Endothelial cell of umbilical vein (primary cell): ENCODE data around the gene CFAP100. TPM values are rescaled to one million over a fixed set of nuclear protein-coding genes. Genes with fewer than 3 reads are reported as not detected.

ENCODE experiments used
- BruUV-seq: library from RNA; stranded (reverse); fragments of 400-500 nt; replicated peaks from 2 replicates; lab custom pipeline; 2021; lab: Mats Ljungman, UMichigan
- CTCF ChIA-PET: fragments of 300-600, 350-600 bp; sonication (Branson Sonifier 250); formaldehyde crosslinking; loops from one replicate; lab custom pipeline; 2021; ENCODE audit warnings: antibody characterized with exemption, inconsistent platforms; lab: Charles Lee
- POLR2A ChIA-PET: fragments of 300-600, 350-600 bp; sonication (Branson Sonifier 250); formaldehyde crosslinking; loops from one replicate; lab custom pipeline; 2021; ENCODE audit warnings: antibody characterized with exemption, inconsistent platforms; lab: Charles Lee
- DNase-seq: peaks from one replicate; pipeline ENCODE4 v3.0.0-alpha.2; 2011; ENCODE audit warnings: low read depth, low spot score
- FAIRE-seq: peaks from 2 replicates; lab custom pipeline; 2011; peaks lifted over from hg19 to GRCh38; lab: Jason Lieb, UNC
- H2AFZ ChIP-seq: 2 replicates; pipeline ENCODE4 v1.6.0; 2012; ENCODE audit warnings: low read depth, low read length, control low read depth, inconsistent platforms
- H3K27ac ChIP-seq: 2 replicates; pipeline ENCODE4 v1.5.1; 2011; ENCODE audit warnings: low read depth, mild to moderate bottlenecking, control low read depth, low read length, moderate library complexity; ENCODE audit not compliant: insufficient read depth
- H3K27me3 ChIP-seq, 2 experiments: 2 replicates each; pipeline versions ENCODE4 v1.6.0 to v1.6.1; 2011; ENCODE audit warnings: low read length in 2 of 2, mixed read lengths in 1 of 2; ENCODE audit not compliant: control insufficient read depth in 2 of 2, insufficient read depth in 2 of 2
- H3K36me3 ChIP-seq, 2 experiments: 2 replicates in 1 of 2; 3 replicates in 1 of 2; pipeline ENCODE4 v1.5.1; 2011; ENCODE audit warnings: low read length in 2 of 2, mild to moderate bottlenecking in 1 of 2, moderate library complexity in 1 of 2; ENCODE audit not compliant: control insufficient read depth in 2 of 2, insufficient read depth in 2 of 2; ENCODE audit errors: extremely low read depth in 1 of 2
- H3K4me1 ChIP-seq: 3 replicates; pipeline ENCODE4 v1.5.1; 2011; ENCODE audit warnings: mild to moderate bottlenecking, low read length; ENCODE audit not compliant: control insufficient read depth, insufficient read depth; ENCODE audit errors: extremely low read depth
- H3K4me2 ChIP-seq: 2 replicates; pipeline ENCODE4 v1.6.1; 2011; ENCODE audit warnings: low read length, control low read depth, mixed read lengths; ENCODE audit not compliant: insufficient read depth
- H3K4me3 ChIP-seq, 3 experiments: fragments of 200-600 bp in 1 of 3; sonication (generic), shearing (Covaris generic) in 1 of 3; replicated peaks in 1 of 3; 2 replicates each; pipeline ENCODE4 v1.5.1; 2011 to 2016; ENCODE audit warnings: control low read depth in 3 of 3, low read length in 3 of 3, mild to moderate bottlenecking in 2 of 3, inconsistent platforms in 1 of 3, low read depth in 1 of 3, moderate library complexity in 1 of 3; ENCODE audit not compliant: insufficient read depth in 1 of 3
- H3K79me2 ChIP-seq: 2 replicates; pipeline ENCODE4 v1.6.0; 2012; ENCODE audit warnings: low read length, inconsistent platforms; ENCODE audit not compliant: control insufficient read depth, insufficient read depth
- H3K9ac ChIP-seq: replicated peaks from 2 replicates; pipeline ENCODE3; 2011; ENCODE audit warnings: low read length, control low read depth; ENCODE audit not compliant: insufficient read depth; ENCODE audit errors: extremely low read depth
- H3K9me1 ChIP-seq: replicated peaks from 3 replicates; pipeline ENCODE4 v1.6.0; 2011; ENCODE audit warnings: mild to moderate bottlenecking, low read length; ENCODE audit not compliant: control insufficient read depth, insufficient read depth; ENCODE audit errors: extremely low read depth
- H3K9me3 ChIP-seq: replicated peaks from 2 replicates; pipeline ENCODE4 v1.5.1; 2012; ENCODE audit warnings: low read length, inconsistent platforms; ENCODE audit not compliant: control insufficient read depth, insufficient read depth
- H4K20me1 ChIP-seq: replicated peaks from 2 replicates; pipeline ENCODE3; 2011; ENCODE audit warnings: mild to moderate bottlenecking, low read length; ENCODE audit not compliant: control insufficient read depth, insufficient read depth; ENCODE audit errors: extremely low read depth
- GATA2 ChIP-seq: IDR thresholded peaks from 2 replicates; pipeline ENCODE4 v1.7.0; 2011; ENCODE audit warnings: low read depth, mild to moderate bottlenecking, moderate library complexity, mixed read lengths, low read length; ENCODE audit not compliant: insufficient read length, insufficient read depth
- dilution Hi-C: fragments of 300-500 bp; cut with MboI; formaldehyde crosslinking; loops from one replicate; pipeline ENCODE4 v1.15.0; 2019; ENCODE audit warnings: low sequenced_read_pairs; ENCODE audit not compliant: extremely low pct_ligation_motif_present
- intact Hi-C: fragments of 100-400 bp; cut with micrococcal nuclease; formaldehyde crosslinking; loops from one replicate; pipeline ENCODE4 v1.10.0; 2022
- polyA plus RNA-seq, 4 experiments: library from polyadenylated mRNA; depleted of rRNA in 3 of 4; stranded (reverse) in 3 of 4; unstranded in 1 of 4; fragments of >200 nt; gene quantifications; 2 replicates each; pipeline versions ENCODE4 v1.2.1 to v1.2.3, GENCODE V29; 2011 to 2012; ENCODE audit warnings: missing spikeins in 1 of 4
- total RNA-seq: library from RNA; stranded (reverse); gene quantifications from 2 replicates; pipeline ENCODE4 v1.2.3, GENCODE V29; 2021
- TF ChIP-seq, protein P1 (sequence below), 2 donors: IDR thresholded peaks; 1 replicate in 1 of 2; 2 replicates in 1 of 2; pipeline ENCODE4 v1.5.1; 2011; ENCODE audit warnings: low read length in 2 of 2, mild to moderate bottlenecking in 2 of 2, moderate library complexity in 2 of 2, control low read depth in 1 of 2, inconsistent platforms in 1 of 2, low read depth in 1 of 2; ENCODE audit not compliant: insufficient read depth in 1 of 2; ENCODE audit errors: extremely low read depth in 1 of 2

CFAP100 gene
- total and polyA plus RNA-seq, 2 donors (not counting 3 experiments of a cell fraction or from before 2014, with no cell fraction given) = not detected

DNA sequence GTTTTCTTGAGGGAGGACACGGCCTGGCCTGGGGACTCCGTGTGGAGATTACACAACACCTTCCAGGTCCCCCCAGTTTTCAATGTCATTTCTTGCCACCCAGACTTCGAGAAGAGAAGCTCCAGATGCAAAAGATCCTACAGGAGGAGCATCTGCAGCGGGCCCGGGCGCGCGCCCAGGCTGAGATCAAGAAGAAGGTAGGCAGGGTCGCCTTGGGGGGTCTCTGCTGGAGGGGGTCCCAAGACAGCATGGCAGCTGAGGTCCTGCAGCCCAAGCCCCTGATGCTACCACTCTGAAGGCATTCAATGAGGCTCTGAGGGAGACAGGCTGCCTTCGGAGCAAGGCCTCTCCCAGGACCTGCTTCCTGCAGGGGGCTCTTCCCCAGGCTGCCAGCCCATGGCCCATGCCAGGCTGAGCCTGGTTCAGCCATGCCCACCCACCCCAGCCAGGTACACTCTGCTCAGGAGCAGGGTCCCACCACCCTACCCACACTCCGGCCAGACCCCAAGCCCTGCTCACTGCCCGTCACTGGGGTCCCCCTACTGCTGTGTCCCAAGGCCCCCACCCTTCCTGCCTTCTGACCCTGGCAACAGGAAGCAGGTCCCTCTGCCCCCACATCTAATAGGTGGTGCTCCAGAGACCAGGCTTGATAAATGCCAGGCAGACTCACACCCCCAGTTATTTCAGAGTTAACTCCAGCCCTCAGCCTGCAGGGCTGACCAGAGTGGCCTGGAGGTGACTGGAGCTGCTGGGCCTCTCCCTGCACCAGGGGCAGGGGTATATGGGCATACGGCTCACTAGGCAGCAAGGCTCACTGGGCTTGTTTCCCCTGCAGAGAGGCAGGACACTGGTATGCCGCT lies 41.0 kb downstream of the CFAP100 start:
- Histone ChIP-seq H2AFZ (no peak overlapping the region), H3K4me1 (no peaks in the 10 kb centered on the region), H3K9me1 (no peaks in the 10 kb centered on the region), H3K9ac (no peak overlapping the region), H3K36me3 (peaks cover 0 to 3% of the 10 kb centered on the region in 2 experiments), H3K27ac (no peak overlapping the region), H4K20me1 (no peaks in the 10 kb centered on the region), H3K79me2 (no peaks in the 10 kb centered on the region), H3K27me3 (no peaks in the 10 kb centered on the region), H3K4me3 (no peak overlapping the region), H3K4me2 (no peak overlapping the region), H3K9me3 (no peaks in the 10 kb centered on the region)
- no TSS peak for BruUV-seq
- no peak for TF ChIP-seq GATA2
- TF ChIP-seq, protein P1, sequence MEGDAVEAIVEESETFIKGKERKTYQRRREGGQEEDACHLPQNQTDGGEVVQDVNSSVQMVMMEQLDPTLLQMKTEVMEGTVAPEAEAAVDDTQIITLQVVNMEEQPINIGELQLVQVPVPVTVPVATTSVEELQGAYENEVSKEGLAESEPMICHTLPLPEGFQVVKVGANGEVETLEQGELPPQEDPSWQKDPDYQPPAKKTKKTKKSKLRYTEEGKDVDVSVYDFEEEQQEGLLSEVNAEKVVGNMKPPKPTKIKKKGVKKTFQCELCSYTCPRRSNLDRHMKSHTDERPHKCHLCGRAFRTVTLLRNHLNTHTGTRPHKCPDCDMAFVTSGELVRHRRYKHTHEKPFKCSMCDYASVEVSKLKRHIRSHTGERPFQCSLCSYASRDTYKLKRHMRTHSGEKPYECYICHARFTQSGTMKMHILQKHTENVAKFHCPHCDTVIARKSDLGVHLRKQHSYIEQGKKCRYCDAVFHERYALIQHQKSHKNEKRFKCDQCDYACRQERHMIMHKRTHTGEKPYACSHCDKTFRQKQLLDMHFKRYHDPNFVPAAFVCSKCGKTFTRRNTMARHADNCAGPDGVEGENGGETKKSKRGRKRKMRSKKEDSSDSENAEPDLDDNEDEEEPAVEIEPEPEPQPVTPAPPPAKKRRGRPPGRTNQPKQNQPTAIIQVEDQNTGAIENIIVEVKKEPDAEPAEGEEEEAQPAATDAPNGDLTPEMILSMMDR (IDR thresholded peaks at IDR 0.05; ENCODE audit: extremely low read depth in 1 of 2, insufficient read depth in 1 of 2, low read depth in 1 of 2, low read length in 2 of 2) = no peak
- no peak for FAIRE-seq
- ChIA-PET POLR2A (no interaction called here), CTCF (interaction anchor here (0.6 kb wide), 1 partner anchor 25 kb away, joined by 7 read pairs; no protein-coding TSS in a partner anchor)
- dilution Hi-C loops (no loop called here), intact Hi-C loops (no loop called here)
- DNase-seq = no peak
